Measurements from ENCODE around the gene MED15. TPM values are rescaled to one million over a fixed set of nuclear protein-coding genes. Genes with fewer than 3 reads are reported as not detected.

Gene MED15
- total RNA-seq, 6 donors from 2014 or later: 64.2 to 170 (median 123) TPM

- peaks cover 53 to 63% (median 59%) of the 10 kb centered on the region in 4 donors for H3K4me1 ChIP-seq
- H3K9me3 ChIP-seq: no peaks in the 10 kb centered on the region
- DNase-seq (no peak), ATAC-seq (ENCODE audit: low FRiP score in 2 of 2) (peak in 1 of 2 donors; percentile 59)
- no peak for TF ChIP-seq CTCF (IDR thresholded peaks at IDR 0.05)
- TF ChIP-seq POLR2A (IDR thresholded peaks at IDR 0.05): no peak
- TF ChIP-seq POLR2AphosphoS5 (IDR thresholded peaks at IDR 0.05): no peak
- TF ChIP-seq EP300 (IDR thresholded peaks at IDR 0.05): no peak
- H3K4me3 ChIP-seq: no peak overlapping the region
- peak overlapping the region; percentile 65 to 76 (median 69) for H3K27ac ChIP-seq
- WGBS, 2 donors: 75 to 81% methylated on average over 6 of the region's 6 CpGs
- H3K36me3 ChIP-seq: peaks cover 24 to 88% (median 61%) of the 10 kb centered on the region in 4 donors
- no peaks in the 10 kb centered on the region for H3K27me3 ChIP-seq
Observed at GRCh38 chr22:20567371-20567847, 60.0 kb downstream of the MED15 start.

- Histone ChIP-seq H3K4me3 (no peak overlapping the region), H3K36me3 (peaks cover 26 to 88% (median 65%) of the 10 kb centered on the region in 4 donors), H3K4me1 (peaks cover 53 to 63% (median 59%) of the 10 kb centered on the region in 4 donors), H3K27ac (peak overlapping the region; percentile 68 to 76 (median 69)), H3K27me3 (no peaks in the 10 kb centered on the region), H3K9me3 (no peaks in the 10 kb centered on the region)
- TF ChIP-seq POLR2A (IDR thresholded peaks at IDR 0.05): no peak
- TF ChIP-seq CTCF (IDR thresholded peaks at IDR 0.05): peak in 1 of 6 experiments; percentile 12
- no peak for TF ChIP-seq POLR2AphosphoS5 (IDR thresholded peaks at IDR 0.05)
- TF ChIP-seq EP300 (IDR thresholded peaks at IDR 0.05): no peak
- no peak for DNase-seq
- 56 to 80% methylated on average over 5 of the region's 5 CpGs for WGBS, 2 donors
- peak in 1 of 2 donors; percentile 38 for ATAC-seq (ENCODE audit: low FRiP score in 2 of 2)
Observed at GRCh38 chr22:20567993-20568417, 60.6 kb downstream of the MED15 start.

GRCh38 chr22:20568502-20569058, 61.2 kb downstream of the MED15 start:
- DNase-seq: no peak
- Histone ChIP-seq H3K9me3 (no peaks in the 10 kb centered on the region), H3K27ac (peak overlapping the region; percentile 68 to 76 (median 69)), H3K36me3 (peaks cover 26 to 91% (median 67%) of the 10 kb centered on the region in 4 donors), H3K27me3 (no peaks in the 10 kb centered on the region), H3K4me3 (no peak overlapping the region), H3K4me1 (peaks cover 53 to 61% (median 58%) of the 10 kb centered on the region in 4 donors)
- TF ChIP-seq CTCF (IDR thresholded peaks at IDR 0.05): no peak
- no peak for TF ChIP-seq POLR2AphosphoS5 (IDR thresholded peaks at IDR 0.05)
- no peak for TF ChIP-seq POLR2A (IDR thresholded peaks at IDR 0.05)
- no peak for TF ChIP-seq EP300 (IDR thresholded peaks at IDR 0.05)
- no peak for ATAC-seq (ENCODE audit: low FRiP score in 2 of 2)
- WGBS, 2 donors: 88 to 94% methylated on average over 3 to 9 of the region's 9 CpGs

GRCh38 chr22:20569059-20570058, 61.9 kb downstream of the MED15 start:
- H3K27ac ChIP-seq: peak overlapping the region; percentile 68 to 76 (median 69)
- WGBS, 2 donors: 41 to 46% methylated on average over 13 to 20 of the region's 20 CpGs
- peaks cover 51 to 60% (median 54%) of the 10 kb centered on the region in 4 donors for H3K4me1 ChIP-seq

More at GRCh38 chr22:20569059-20570058, 61.9 kb downstream of the MED15 start:
- TF ChIP-seq EP300 (IDR thresholded peaks at IDR 0.05): peak in 1 of 4 donors; percentile 22
- peak; percentile 42 to 68 for TF ChIP-seq POLR2AphosphoS5 (IDR thresholded peaks at IDR 0.05)
- TF ChIP-seq POLR2A (IDR thresholded peaks at IDR 0.05): no peak
- peak in 1 of 6 experiments; percentile 27 for TF ChIP-seq CTCF (IDR thresholded peaks at IDR 0.05)
- H3K36me3 ChIP-seq: peaks cover 29 to 96% (median 74%) of the 10 kb centered on the region in 4 donors
- no peak overlapping the region for H3K4me3 ChIP-seq
- peak; percentile 92 to 93 for DNase-seq
- no peaks in the 10 kb centered on the region for H3K9me3 ChIP-seq
- ATAC-seq (ENCODE audit: low FRiP score in 2 of 2): peak; percentile 89 to 92
- no peaks in the 10 kb centered on the region for H3K27me3 ChIP-seq
